ENCODE measurements around the gene FAM151A. TPM values are rescaled to one million over a fixed set of nuclear protein-coding genes. Genes with fewer than 3 reads are reported as not detected.

The FAM151A gene
- total RNA-seq, 1 donor, result not detected

DNA sequence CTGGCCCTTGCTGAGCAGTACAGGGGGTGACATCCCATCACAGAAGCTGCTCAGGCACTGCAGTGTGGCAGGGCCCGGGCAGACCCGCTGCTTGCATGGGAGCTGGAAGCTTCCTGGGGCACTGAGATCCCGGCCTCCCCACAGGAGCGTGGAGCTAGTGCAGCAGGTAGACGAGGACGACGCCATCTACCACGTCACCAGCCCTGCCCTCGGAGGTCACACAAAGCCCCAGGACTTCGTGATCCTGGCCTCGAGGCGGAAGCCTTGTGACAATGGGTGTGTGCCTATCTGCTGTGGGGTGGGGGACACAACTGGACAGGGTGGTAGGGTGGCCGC, 16.4 kb downstream of the FAM151A start:
- TF ChIP-seq, protein P1, sequence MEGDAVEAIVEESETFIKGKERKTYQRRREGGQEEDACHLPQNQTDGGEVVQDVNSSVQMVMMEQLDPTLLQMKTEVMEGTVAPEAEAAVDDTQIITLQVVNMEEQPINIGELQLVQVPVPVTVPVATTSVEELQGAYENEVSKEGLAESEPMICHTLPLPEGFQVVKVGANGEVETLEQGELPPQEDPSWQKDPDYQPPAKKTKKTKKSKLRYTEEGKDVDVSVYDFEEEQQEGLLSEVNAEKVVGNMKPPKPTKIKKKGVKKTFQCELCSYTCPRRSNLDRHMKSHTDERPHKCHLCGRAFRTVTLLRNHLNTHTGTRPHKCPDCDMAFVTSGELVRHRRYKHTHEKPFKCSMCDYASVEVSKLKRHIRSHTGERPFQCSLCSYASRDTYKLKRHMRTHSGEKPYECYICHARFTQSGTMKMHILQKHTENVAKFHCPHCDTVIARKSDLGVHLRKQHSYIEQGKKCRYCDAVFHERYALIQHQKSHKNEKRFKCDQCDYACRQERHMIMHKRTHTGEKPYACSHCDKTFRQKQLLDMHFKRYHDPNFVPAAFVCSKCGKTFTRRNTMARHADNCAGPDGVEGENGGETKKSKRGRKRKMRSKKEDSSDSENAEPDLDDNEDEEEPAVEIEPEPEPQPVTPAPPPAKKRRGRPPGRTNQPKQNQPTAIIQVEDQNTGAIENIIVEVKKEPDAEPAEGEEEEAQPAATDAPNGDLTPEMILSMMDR (IDR thresholded peaks at IDR 0.05; ENCODE audit: insufficient read depth, low read depth, low read length), result no peak
- no peak overlapping the region for H3K4me3 ChIP-seq (ENCODE audit: low read depth, low read length)
- no peak for DNase-seq (ENCODE audit: low read depth)

DNA sequence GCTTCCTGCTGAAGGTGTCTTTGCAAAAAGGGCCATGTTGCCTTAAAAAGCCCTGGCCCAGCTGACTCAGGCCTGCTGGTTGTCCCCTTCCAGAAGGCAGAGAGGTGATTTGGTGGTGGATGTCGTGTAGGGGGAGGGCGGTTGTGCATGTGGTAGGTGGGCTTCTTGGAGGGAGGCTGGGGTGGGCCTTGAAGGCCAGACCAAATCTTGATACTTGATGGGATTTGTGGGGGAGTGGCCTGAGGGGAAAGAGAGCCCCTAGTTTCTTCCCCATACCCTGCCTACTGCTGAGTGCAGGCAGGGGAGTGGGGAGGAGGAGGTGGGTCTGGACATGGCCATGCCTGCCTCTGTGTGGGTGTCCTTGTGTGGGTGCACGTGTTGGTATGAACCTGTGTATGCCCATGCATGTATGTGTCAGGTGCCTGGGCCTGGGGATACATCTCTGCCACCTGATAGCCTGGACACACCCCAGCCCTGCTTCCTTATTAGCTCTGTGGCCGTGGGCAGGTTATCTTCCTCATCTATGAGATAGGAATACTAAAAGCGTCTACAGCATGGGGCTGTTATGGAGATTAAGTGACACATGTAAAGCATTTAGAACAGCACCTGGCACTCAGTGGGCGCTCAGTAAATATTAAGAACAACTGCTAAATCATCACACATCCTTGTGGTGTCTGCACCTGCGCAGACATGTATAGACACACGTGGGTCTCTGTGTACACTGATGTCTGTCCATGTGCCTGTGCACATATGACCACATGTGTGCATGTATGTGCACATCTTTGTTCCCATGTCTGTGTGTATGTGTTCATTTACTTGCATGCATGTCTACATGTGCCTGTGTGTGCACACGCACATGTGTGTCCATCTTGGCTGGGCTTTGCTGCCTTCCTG, 17.0 kb downstream of the FAM151A start:
- no peak for DNase-seq (ENCODE audit: low read depth)
- no peak overlapping the region for H3K4me3 ChIP-seq (ENCODE audit: low read depth, low read length)
- TF ChIP-seq, protein P1 (IDR thresholded peaks at IDR 0.05; ENCODE audit: insufficient read depth, low read depth, low read length), result no peak

DNA sequence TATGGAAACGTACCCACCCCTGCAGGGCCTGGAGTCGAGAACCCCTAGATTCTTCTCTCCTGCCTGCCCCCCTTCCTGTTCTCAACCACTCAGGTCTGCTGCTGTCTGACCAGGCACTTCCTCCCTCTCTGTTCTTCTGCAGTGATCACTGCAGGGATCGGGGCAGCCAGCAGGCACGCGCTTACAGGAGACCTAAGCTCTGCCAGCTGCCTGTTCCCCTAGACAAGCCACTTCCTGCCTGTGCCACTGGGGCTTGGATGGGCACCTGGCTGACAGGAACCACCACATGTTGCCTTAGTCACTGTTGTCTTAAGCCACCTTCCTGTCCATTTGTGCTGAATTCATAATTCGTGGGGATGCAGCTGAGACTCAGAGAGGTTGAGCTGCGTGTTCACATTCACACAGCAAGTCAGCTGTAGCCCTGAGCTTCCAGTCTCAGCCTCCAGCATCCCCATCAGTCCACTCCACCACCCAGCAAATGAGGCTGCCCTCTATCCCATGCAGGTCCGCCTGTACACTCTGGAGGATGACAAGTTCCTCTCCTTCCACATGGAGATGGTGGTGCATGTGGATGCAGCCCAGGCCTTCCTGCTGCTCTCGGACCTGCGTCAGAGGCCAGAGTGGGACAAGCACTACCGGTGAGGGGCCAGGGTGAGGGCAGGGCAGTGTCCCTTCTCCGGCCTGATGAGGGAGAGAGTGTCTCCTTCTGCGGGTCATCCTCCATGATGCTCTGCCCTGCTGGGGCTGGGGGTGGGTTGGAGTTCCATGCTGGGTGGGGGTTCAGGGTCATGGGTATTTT, 18.6 kb downstream of the FAM151A start:
- TF ChIP-seq, protein P1 (IDR thresholded peaks at IDR 0.05; ENCODE audit: insufficient read depth, low read depth, low read length), result no peak
- H3K4me3 ChIP-seq (ENCODE audit: low read depth, low read length), result no peak overlapping the region
- DNase-seq (ENCODE audit: low read depth), result no peak

DNA sequence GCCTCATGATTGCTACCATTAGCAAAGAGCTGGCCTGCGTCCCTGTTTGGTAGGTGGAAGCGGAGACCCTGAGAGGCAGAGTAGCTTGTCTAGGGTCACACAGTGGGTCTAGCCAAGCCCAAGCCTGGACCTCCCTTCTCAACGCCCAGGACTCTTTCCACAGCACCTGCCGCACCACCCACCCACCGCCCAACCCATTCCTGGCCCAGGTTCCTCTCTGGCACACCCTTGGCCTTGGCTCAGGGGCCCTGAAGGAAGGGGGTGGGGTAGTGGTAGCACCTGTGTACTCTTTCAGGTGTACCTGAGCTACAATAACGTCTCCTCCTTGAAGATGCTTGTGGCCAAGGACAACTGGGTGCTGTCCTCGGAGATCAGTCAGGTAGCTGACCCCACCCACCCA, 19.3 kb downstream of the FAM151A start:
- no peak for DNase-seq (ENCODE audit: low read depth)
- no peak overlapping the region for H3K4me3 ChIP-seq (ENCODE audit: low read depth, low read length)
- TF ChIP-seq, protein P1 (IDR thresholded peaks at IDR 0.05; ENCODE audit: insufficient read depth, low read depth, low read length), result no peak

DNA sequence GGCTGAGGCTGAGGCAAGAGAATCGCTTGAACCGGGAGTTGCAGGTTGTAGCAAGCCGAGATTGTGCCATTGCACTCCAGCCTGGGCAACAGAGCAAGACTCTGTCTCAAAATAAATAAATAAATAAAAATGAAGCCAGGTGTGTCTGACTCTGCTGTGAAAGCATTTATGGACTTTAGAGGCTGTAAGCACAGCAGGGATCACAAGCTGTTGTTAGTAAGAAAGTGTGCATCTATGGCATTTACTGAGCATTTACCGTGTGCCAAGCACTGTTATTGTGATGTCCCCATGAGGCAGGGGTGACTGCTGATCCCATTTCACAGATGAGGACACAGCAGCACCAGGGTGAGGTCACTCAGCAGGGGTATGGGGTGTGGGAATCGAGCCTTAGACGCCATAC, 20.1 kb downstream of the FAM151A start:
- TF ChIP-seq, protein P1 (IDR thresholded peaks at IDR 0.05; ENCODE audit: insufficient read depth, low read depth, low read length), result no peak
- DNase-seq (ENCODE audit: low read depth), result no peak
- no peak overlapping the region for H3K4me3 ChIP-seq (ENCODE audit: low read depth, low read length)

DNA sequence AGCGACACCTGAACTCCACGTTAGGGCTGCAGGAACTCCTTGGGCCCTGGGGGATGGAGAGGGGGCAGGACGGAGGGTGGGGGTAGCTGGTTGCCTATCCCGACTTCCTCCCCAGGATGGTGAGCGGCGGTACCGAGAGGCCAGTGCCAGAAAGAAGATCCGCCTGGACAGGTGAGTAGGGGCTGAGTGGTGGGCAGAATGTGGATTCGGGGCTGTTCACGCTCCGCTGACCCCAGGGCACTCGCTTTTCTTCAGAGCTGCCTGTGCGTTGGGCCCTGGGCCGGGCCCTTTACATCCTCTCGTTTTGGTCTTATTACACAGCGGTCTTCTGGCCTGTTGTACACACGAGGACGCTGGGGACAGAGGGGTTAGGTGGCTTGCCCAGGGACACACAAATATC, 20.8 kb downstream of the FAM151A start:
- H3K4me3 ChIP-seq (ENCODE audit: low read depth, low read length), result no peak overlapping the region
- TF ChIP-seq, protein P1 (IDR thresholded peaks at IDR 0.05; ENCODE audit: insufficient read depth, low read depth, low read length), result no peak
- no peak for DNase-seq (ENCODE audit: low read depth)
